Measurements from ENCODE around the gene MBD6.

- TF ChIP-seq CTCF (IDR thresholded peaks at IDR 0.05) = no peak
- TF ChIP-seq POLR2A (IDR thresholded peaks at IDR 0.05) = no peak
Measured at GRCh38 chr12:57571926-57572762, 49.5 kb downstream of the MBD6 start.

All from upper lobe of left lung (tissue), 4 donors.